ENCODE data around the gene NBPF1. TPM values are rescaled to one million over a fixed set of nuclear protein-coding genes. Genes with fewer than 3 reads are reported as not detected.
"Not testable (repeated sequence)": the region's sequence is repeated elsewhere in the genome, so short reads cannot be mapped to it uniquely, and the experiment has no call there.

The NBPF1 gene
- total and polyA plus RNA-seq, 5 donors from 2014 or later, result 0.49 to 13.0 (median 2.3) TPM

GRCh38 chr1:16630661-16631247 lies 17.4 kb upstream of the NBPF1 start:
- DNase-seq, result no peak
- H3K36me3 Mint-ChIP-seq, result peaks cover 68% of the 10 kb centered on the region

GRCh38 chr1:16629916-16630530 lies 16.7 kb upstream of the NBPF1 start:
- H3K4me1 ChIP-seq (ENCODE audit: control insufficient read depth, insufficient read depth, low read length, poor library complexity, severe bottlenecking); H3K4me1 Mint-ChIP-seq; H3K9me3 ChIP-seq (ENCODE audit: control insufficient read depth in 2 of 2, low read length in 2 of 2); ATAC-seq (ENCODE audit: low read depth in 2 of 2); H3K27me3 ChIP-seq (ENCODE audit: control insufficient read depth, insufficient read depth, low read length); H3K9me3 Mint-ChIP-seq; H3K27me3 Mint-ChIP-seq; DNase-seq; H3K27ac ChIP-seq (ENCODE audit: insufficient read depth, low read length, poor library complexity, severe bottlenecking); H3K4me3 ChIP-seq (ENCODE audit: low read depth, low read length): not testable (repeated sequence)
- Mint-ChIP-seq H3K36me3 (peaks cover 76% of the 10 kb centered on the region), H3K4me3 (peak overlapping the region in 1 of 4 donors; percentile 35), H3K27ac (peak overlapping the region in 2 of 3 donors; percentile 6 to 62)
- H3K36me3 ChIP-seq (ENCODE audit: control insufficient read depth, insufficient read depth, low read length), result peaks cover 87% of the 10 kb centered on the region

More at GRCh38 chr1:16630661-16631247, 17.4 kb upstream of the NBPF1 start:
- H3K27me3 ChIP-seq (ENCODE audit: control insufficient read depth, insufficient read depth, low read length), result no peaks in the 10 kb centered on the region
- no peaks in the 10 kb centered on the region for H3K4me1 ChIP-seq (ENCODE audit: control insufficient read depth, insufficient read depth, low read length, poor library complexity, severe bottlenecking)
- no peaks in the 10 kb centered on the region for H3K9me3 Mint-ChIP-seq
- no peaks in the 10 kb centered on the region for H3K27me3 Mint-ChIP-seq
- ATAC-seq (ENCODE audit: low read depth in 2 of 2), result no peak
- H3K4me3 Mint-ChIP-seq, result no peak overlapping the region
- no peaks in the 10 kb centered on the region for H3K9me3 ChIP-seq (ENCODE audit: control insufficient read depth in 2 of 2, low read length in 2 of 2)
- H3K4me1 Mint-ChIP-seq, result peaks cover 0 to 7% (median 2%) of the 10 kb centered on the region in 4 donors
- H3K27ac Mint-ChIP-seq, result peak overlapping the region in 2 of 3 donors; percentile 6 to 62
- H3K4me3 ChIP-seq (ENCODE audit: low read depth, low read length), result no peak overlapping the region
- H3K36me3 ChIP-seq (ENCODE audit: control insufficient read depth, insufficient read depth, low read length), result peaks cover 82% of the 10 kb centered on the region
- H3K27ac ChIP-seq (ENCODE audit: insufficient read depth, low read length, poor library complexity, severe bottlenecking), result no peak overlapping the region

GRCh38 chr1:16628361-16629111 lies 15.2 kb upstream of the NBPF1 start:
- Histone ChIP-seq H3K27ac (ENCODE audit: insufficient read depth, low read length, poor library complexity, severe bottlenecking) (no peak overlapping the region), H3K36me3 (ENCODE audit: control insufficient read depth, insufficient read depth, low read length) (peaks cover 85% of the 10 kb centered on the region), H3K27me3 (ENCODE audit: control insufficient read depth, insufficient read depth, low read length) (no peaks in the 10 kb centered on the region), H3K4me3 (ENCODE audit: low read depth, low read length) (no peak overlapping the region), H3K9me3 (ENCODE audit: control insufficient read depth in 2 of 2, low read length in 2 of 2) (no peaks in the 10 kb centered on the region), H3K4me1 (ENCODE audit: control insufficient read depth, insufficient read depth, low read length, poor library complexity, severe bottlenecking) (no peaks in the 10 kb centered on the region)
- Mint-ChIP-seq H3K4me1 (peaks cover 0 to 5% (median 2%) of the 10 kb centered on the region in 4 donors), H3K27ac (peak overlapping the region in 1 of 3 donors; percentile 16), H3K4me3 (no peak overlapping the region), H3K36me3 (peaks cover 70% of the 10 kb centered on the region), H3K9me3 (no peaks in the 10 kb centered on the region), H3K27me3 (no peaks in the 10 kb centered on the region)
- ATAC-seq (ENCODE audit: low read depth in 2 of 2) (no peak), DNase-seq (no peak)

- peak overlapping the region in 1 of 3 donors; percentile 37 for H3K27ac Mint-ChIP-seq
- not testable (repeated sequence) for H3K27ac ChIP-seq (ENCODE audit: insufficient read depth, low read length, poor library complexity, severe bottlenecking); H3K27me3 ChIP-seq (ENCODE audit: control insufficient read depth, insufficient read depth, low read length); DNase-seq; H3K27me3 Mint-ChIP-seq; H3K9me3 ChIP-seq (ENCODE audit: control insufficient read depth in 2 of 2, low read length in 2 of 2); H3K4me3 Mint-ChIP-seq; H3K4me1 Mint-ChIP-seq; H3K4me1 ChIP-seq (ENCODE audit: control insufficient read depth, insufficient read depth, low read length, poor library complexity, severe bottlenecking); ATAC-seq (ENCODE audit: low read depth in 2 of 2); H3K9me3 Mint-ChIP-seq; H3K4me3 ChIP-seq (ENCODE audit: low read depth, low read length)
- H3K36me3 Mint-ChIP-seq, result peaks cover 50% of the 10 kb centered on the region
- peaks cover 86% of the 10 kb centered on the region for H3K36me3 ChIP-seq (ENCODE audit: control insufficient read depth, insufficient read depth, low read length)
These were observed 13.1 kb upstream of the NBPF1 start for GRCh38 chr1:16626409-16626983.

- no peaks in the 10 kb centered on the region for H3K4me1 ChIP-seq (ENCODE audit: control insufficient read depth, insufficient read depth, low read length, poor library complexity, severe bottlenecking)
- ATAC-seq (ENCODE audit: low read depth in 2 of 2), result no peak
- no peak for DNase-seq
- peaks cover 0 to 5% (median 2%) of the 10 kb centered on the region in 4 donors for H3K4me1 Mint-ChIP-seq
- no peak overlapping the region for H3K4me3 ChIP-seq (ENCODE audit: low read depth, low read length)
- no peaks in the 10 kb centered on the region for H3K27me3 ChIP-seq (ENCODE audit: control insufficient read depth, insufficient read depth, low read length)
- H3K27me3 Mint-ChIP-seq, result no peaks in the 10 kb centered on the region
- H3K36me3 ChIP-seq (ENCODE audit: control insufficient read depth, insufficient read depth, low read length), result peaks cover 82% of the 10 kb centered on the region
- H3K9me3 Mint-ChIP-seq, result no peaks in the 10 kb centered on the region
- peaks cover 45% of the 10 kb centered on the region for H3K36me3 Mint-ChIP-seq
- H3K4me3 Mint-ChIP-seq, result no peak overlapping the region
- no peaks in the 10 kb centered on the region for H3K9me3 ChIP-seq (ENCODE audit: control insufficient read depth in 2 of 2, low read length in 2 of 2)
- peak overlapping the region in 1 of 3 donors; percentile 37 for H3K27ac Mint-ChIP-seq
- H3K27ac ChIP-seq (ENCODE audit: insufficient read depth, low read length, poor library complexity, severe bottlenecking), result no peak overlapping the region
These were observed 12.4 kb upstream of the NBPF1 start for GRCh38 chr1:16625497-16626408.

GRCh38 chr1:16623812-16624719 lies 10.7 kb upstream of the NBPF1 start:
- peaks cover 73% of the 10 kb centered on the region for H3K36me3 ChIP-seq (ENCODE audit: control insufficient read depth, insufficient read depth, low read length)
- H3K36me3 Mint-ChIP-seq, result peaks cover 33% of the 10 kb centered on the region
- not testable (repeated sequence) for H3K27me3 ChIP-seq (ENCODE audit: control insufficient read depth, insufficient read depth, low read length); DNase-seq; H3K4me1 ChIP-seq (ENCODE audit: control insufficient read depth, insufficient read depth, low read length, poor library complexity, severe bottlenecking); H3K27me3 Mint-ChIP-seq; ATAC-seq (ENCODE audit: low read depth in 2 of 2); H3K4me1 Mint-ChIP-seq; H3K4me3 ChIP-seq (ENCODE audit: low read depth, low read length); H3K27ac ChIP-seq (ENCODE audit: insufficient read depth, low read length, poor library complexity, severe bottlenecking); H3K4me3 Mint-ChIP-seq; H3K9me3 ChIP-seq (ENCODE audit: control insufficient read depth in 2 of 2, low read length in 2 of 2); H3K27ac Mint-ChIP-seq; H3K9me3 Mint-ChIP-seq

Data from CD4-positive, CD25-positive, alpha-beta regulatory T cell (primary cell).